Panc1 (cell line): ENCODE measurements around the gene TIMM29.

Experiments
- POLR2AphosphoS5 ChIP-seq: IDR thresholded peaks from 2 replicates; pipeline ENCODE4 v1.6.1; 2012; ENCODE audit warnings: mild to moderate bottlenecking, low read depth, low read length, moderate library complexity
- SIN3A ChIP-seq: IDR thresholded peaks from 2 replicates; pipeline ENCODE4 v1.6.1; 2012; ENCODE audit warnings: low read depth, mild to moderate bottlenecking, low read length, moderate library complexity, borderline replicate concordance; ENCODE audit not compliant: insufficient read depth
- TF ChIP-seq, protein P1 (sequence below): fragments of 450-650 bp; IDR thresholded peaks from 2 replicates; pipeline ENCODE4 v1.5.1; 2017; ENCODE audit warnings: mild to moderate bottlenecking
- TF ChIP-seq, protein P2 (sequence below), 2 experiments: IDR thresholded peaks; 2 replicates each; pipeline ENCODE4 v1.6.1; 2011 to 2012; ENCODE audit warnings: low read depth in 2 of 2, control low read depth in 1 of 2, low read length in 1 of 2, mild to moderate bottlenecking in 1 of 2, moderate library complexity in 1 of 2; ENCODE audit not compliant: insufficient read depth in 1 of 2

DNA sequence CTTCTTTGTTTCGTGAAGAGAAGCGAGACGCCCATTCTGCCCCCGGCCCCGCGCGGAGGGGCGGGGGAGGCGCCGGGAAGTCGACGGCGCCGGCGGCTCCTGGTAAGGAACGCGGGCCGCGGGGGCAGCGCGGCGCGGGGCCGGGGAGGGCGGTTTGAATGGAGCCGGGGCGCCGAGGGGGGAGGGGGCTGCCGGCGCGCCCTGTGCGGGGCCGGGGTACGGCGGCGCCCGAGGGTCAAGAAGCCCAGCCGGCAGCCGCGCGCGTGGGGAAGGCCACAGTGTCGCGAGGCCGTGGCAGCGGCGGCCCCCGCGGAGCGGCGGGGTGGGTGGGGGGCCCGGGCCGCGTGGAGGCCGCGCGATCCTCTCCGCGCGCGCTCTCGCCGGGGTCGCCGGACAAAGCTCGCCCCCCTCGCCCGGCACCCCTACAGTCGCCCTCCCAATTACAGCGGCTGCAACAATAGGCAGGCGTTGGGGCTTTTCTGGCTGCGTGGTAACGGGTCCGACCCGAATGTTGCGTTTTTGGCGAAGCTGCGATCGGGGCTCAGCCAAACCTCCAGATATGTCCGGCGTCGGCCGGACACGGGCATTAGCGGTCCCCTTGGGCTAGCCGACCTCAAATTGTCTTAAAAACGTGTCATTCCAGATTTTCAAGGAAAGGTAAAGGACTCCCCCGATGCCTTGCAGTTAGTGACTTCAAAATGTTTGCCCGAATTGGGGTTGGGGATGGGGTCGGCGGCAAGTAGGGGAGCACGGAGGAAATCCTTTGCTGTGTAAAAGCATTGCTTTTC lies 32.7 kb downstream of the TIMM29 start:
- TF ChIP-seq, protein P1, sequence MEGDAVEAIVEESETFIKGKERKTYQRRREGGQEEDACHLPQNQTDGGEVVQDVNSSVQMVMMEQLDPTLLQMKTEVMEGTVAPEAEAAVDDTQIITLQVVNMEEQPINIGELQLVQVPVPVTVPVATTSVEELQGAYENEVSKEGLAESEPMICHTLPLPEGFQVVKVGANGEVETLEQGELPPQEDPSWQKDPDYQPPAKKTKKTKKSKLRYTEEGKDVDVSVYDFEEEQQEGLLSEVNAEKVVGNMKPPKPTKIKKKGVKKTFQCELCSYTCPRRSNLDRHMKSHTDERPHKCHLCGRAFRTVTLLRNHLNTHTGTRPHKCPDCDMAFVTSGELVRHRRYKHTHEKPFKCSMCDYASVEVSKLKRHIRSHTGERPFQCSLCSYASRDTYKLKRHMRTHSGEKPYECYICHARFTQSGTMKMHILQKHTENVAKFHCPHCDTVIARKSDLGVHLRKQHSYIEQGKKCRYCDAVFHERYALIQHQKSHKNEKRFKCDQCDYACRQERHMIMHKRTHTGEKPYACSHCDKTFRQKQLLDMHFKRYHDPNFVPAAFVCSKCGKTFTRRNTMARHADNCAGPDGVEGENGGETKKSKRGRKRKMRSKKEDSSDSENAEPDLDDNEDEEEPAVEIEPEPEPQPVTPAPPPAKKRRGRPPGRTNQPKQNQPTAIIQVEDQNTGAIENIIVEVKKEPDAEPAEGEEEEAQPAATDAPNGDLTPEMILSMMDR = no peak
- TF ChIP-seq, protein P2, sequence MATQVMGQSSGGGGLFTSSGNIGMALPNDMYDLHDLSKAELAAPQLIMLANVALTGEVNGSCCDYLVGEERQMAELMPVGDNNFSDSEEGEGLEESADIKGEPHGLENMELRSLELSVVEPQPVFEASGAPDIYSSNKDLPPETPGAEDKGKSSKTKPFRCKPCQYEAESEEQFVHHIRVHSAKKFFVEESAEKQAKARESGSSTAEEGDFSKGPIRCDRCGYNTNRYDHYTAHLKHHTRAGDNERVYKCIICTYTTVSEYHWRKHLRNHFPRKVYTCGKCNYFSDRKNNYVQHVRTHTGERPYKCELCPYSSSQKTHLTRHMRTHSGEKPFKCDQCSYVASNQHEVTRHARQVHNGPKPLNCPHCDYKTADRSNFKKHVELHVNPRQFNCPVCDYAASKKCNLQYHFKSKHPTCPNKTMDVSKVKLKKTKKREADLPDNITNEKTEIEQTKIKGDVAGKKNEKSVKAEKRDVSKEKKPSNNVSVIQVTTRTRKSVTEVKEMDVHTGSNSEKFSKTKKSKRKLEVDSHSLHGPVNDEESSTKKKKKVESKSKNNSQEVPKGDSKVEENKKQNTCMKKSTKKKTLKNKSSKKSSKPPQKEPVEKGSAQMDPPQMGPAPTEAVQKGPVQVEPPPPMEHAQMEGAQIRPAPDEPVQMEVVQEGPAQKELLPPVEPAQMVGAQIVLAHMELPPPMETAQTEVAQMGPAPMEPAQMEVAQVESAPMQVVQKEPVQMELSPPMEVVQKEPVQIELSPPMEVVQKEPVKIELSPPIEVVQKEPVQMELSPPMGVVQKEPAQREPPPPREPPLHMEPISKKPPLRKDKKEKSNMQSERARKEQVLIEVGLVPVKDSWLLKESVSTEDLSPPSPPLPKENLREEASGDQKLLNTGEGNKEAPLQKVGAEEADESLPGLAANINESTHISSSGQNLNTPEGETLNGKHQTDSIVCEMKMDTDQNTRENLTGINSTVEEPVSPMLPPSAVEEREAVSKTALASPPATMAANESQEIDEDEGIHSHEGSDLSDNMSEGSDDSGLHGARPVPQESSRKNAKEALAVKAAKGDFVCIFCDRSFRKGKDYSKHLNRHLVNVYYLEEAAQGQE (IDR thresholded peaks at IDR 0.05; ENCODE audit: insufficient read depth in 1 of 2, low read depth in 2 of 2, low read length in 1 of 2) = no peak
- TF ChIP-seq POLR2AphosphoS5 (no peak; the same call in 1 of the 2 replicates), SIN3A (peak; percentile 43; the same call in 1 of the 2 replicates)
